Panc1 (cell line): ENCODE results near the gene FXYD7.

Source experiments
- CTCF ChIP-seq: fragments of 450-650 bp; IDR thresholded peaks from 2 replicates; pipeline ENCODE4 v1.5.1; 2017; ENCODE audit warnings: mild to moderate bottlenecking
- POLR2AphosphoS5 ChIP-seq: IDR thresholded peaks from 2 replicates; pipeline ENCODE4 v1.6.1; 2012; ENCODE audit warnings: mild to moderate bottlenecking, low read depth, low read length, moderate library complexity
- REST ChIP-seq, 2 experiments: IDR thresholded peaks; 2 replicates each; pipeline ENCODE4 v1.6.1; 2011 to 2012; ENCODE audit warnings: low read depth in 2 of 2, control low read depth in 1 of 2, low read length in 1 of 2, mild to moderate bottlenecking in 1 of 2, moderate library complexity in 1 of 2; ENCODE audit not compliant: insufficient read depth in 1 of 2
- TCF7L2 ChIP-seq: IDR thresholded peaks from 2 replicates; pipeline ENCODE4 v1.6.1; 2011; ENCODE audit warnings: mild to moderate bottlenecking, low read depth, low read length, inconsistent platforms

- no peak for TF ChIP-seq CTCF
- TF ChIP-seq REST (IDR thresholded peaks at IDR 0.05; ENCODE audit: insufficient read depth in 1 of 2, low read depth in 2 of 2, low read length in 1 of 2) = no peak
- TF ChIP-seq TCF7L2 = no peak
- no peak for TF ChIP-seq POLR2AphosphoS5
Observed at GRCh38 chr19:35144259-35144599, 1.2 kb downstream of the FXYD7 start.
